ENCODE results near the gene UNKL.
"Not testable (repeated sequence)": the region's sequence is repeated elsewhere in the genome, so short reads cannot be mapped to it uniquely, and the experiment has no call there.

UNKL gene

DNA sequence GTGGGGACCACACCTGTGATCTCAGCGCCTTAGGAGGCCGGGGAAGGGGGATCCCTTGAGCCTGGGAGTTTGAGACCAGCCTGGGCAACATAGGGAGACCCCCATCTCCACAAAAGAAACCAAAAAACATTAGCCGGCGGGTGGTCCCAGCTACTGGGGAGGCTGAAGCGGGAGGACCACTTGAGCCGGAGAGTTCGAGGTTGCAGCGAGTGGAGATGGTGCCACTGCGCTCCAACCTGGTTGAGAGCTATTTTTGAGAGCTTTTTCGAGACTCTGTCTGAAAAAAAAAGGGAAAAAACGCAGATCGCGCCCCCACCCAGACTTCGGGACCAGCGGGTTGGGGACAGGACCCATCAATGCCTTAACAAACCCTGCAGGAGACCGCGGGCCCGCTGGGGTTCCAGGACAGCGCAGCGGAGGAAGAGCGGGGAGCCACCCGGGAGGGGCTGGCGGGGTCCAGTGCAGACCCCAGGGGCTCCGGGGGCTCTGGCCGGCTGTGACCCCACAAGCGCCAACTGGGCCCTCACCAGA lies 81.8 kb downstream of the UNKL start:
- Histone ChIP-seq H3K9me3 (ENCODE audit: control insufficient read depth in 1 of 2, low read length in 2 of 2) (peaks cover 2 to 4% of the 10 kb centered on the region in 2 donors), H3K36me3 (ENCODE audit: control insufficient read depth in 1 of 2, insufficient read depth in 2 of 2, low read length in 2 of 2) (no peaks in the 10 kb centered on the region), H3K27ac (ENCODE audit: low read depth, low read length) (no peak overlapping the region), H3K9ac (ENCODE audit: low read depth in 1 of 2, low read length in 2 of 2) (peak overlapping the region in 1 of 2 donors; percentile 21), H3K27me3 (ENCODE audit: control insufficient read depth in 1 of 2, insufficient read depth in 2 of 2, low read length in 2 of 2) (peaks cover 45 to 47% of the 10 kb centered on the region in 2 donors), H3K4me1 (ENCODE audit: control insufficient read depth in 1 of 2, insufficient read depth in 2 of 2, low read length in 2 of 2) (peaks cover 10 to 17% of the 10 kb centered on the region in 2 donors), H3K4me3 (ENCODE audit: low read depth in 1 of 2, low read length in 2 of 2) (peak overlapping the region in 1 of 2 donors; percentile 58)

DNA sequence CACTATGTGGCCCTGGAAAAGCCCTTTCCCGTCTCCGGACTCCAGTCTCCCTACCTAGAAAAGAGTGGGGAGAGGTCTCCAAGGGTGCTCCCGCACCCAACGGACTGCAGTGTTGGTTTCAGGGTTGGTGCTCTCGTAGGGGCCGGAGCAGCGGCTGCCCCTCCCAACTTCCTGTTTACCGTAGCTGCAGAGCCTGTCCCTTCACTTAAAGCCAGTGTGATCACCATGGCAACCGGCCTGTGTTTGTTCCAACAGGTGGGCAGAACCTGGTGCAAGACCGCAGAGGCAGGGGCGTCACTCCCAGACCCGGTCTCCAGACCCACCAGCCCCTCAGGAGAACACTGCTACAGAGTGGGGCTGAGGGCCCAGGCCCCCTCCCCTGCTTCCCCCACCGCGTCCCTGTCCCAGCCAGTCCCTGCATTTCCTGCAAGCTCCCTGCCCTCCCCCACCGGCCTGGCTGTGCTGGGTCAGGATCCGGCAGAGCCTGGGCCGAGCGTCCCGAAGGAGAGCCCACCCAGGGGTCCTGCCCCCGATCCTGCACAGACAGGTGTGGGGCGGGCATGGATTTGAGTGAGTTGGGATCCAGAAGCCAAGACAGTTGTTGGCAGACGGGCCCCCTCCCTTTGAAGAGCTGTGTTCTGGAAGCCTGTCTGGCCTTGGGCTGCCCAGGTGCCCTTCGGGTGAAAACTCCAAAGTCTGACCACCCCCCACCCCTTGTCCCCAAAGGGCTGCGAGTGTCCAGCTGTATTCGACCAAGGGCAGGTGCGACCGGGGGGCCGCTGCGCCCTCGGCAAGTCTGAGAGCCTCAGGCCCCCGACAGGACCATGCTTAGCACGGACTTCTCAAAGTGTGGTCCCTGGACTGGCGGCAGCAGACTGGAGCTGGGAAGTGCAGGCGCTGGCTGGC lies 82.5 kb downstream of the UNKL start:
- H3K9ac ChIP-seq (ENCODE audit: low read depth in 1 of 2, low read length in 2 of 2): peak overlapping the region; percentile 21 to 32
- H3K27me3 ChIP-seq (ENCODE audit: control insufficient read depth in 1 of 2, insufficient read depth in 2 of 2, low read length in 2 of 2): peaks cover 45 to 47% of the 10 kb centered on the region in 2 donors
- peak overlapping the region; percentile 32 for H3K27ac ChIP-seq (ENCODE audit: low read depth, low read length)

DNA sequence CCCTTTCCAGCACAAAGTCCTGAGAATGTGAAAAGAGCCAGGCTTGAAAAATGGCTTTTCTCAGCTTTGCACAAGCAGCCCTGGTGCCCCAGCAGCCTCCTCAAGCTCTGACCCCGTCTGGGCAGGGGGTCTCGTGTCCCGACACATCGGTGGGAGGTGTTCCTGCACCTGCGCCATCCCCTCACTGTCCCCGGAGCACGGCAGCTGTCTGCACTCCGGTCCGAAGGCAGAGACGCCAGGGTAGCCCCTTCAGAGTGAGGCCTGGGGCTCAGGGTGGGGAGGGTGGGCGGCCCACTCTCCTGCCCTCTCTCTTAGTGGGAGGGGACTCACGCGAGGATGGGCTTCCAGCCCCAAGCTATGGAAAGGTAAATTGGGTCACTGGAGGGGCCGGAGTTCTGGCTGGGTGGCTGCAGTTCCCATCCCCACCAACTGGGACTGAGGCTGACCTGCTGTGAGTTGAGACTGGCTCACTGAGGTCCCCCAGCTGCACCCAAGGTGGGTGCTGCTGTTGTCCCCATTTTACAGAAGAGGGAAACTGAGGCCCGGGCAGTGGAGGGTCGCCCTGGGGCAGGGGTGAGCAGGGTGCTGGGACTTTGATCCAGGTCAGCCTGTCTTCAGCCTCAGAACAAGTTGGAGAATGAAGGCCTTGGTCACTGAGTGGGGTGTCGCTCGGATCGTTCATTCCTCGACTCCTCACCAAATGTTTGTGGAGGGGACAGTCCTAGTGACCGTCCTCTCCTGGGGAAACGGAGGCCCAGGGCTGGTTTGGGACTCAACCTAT lies 83.4 kb downstream of the UNKL start:
- peak overlapping the region; percentile 21 to 32 for H3K9ac ChIP-seq (ENCODE audit: low read depth in 1 of 2, low read length in 2 of 2)
- no peaks in the 10 kb centered on the region for H3K36me3 ChIP-seq (ENCODE audit: control insufficient read depth in 1 of 2, insufficient read depth in 2 of 2, low read length in 2 of 2)
- H3K9me3 ChIP-seq (ENCODE audit: control insufficient read depth in 1 of 2, low read length in 2 of 2): peaks cover 2 to 4% of the 10 kb centered on the region in 2 donors
- peak overlapping the region; percentile 32 for H3K27ac ChIP-seq (ENCODE audit: low read depth, low read length)
- H3K4me3 ChIP-seq (ENCODE audit: low read depth in 1 of 2, low read length in 2 of 2): peak overlapping the region; percentile 44 to 58
- H3K27me3 ChIP-seq (ENCODE audit: control insufficient read depth in 1 of 2, insufficient read depth in 2 of 2, low read length in 2 of 2): peaks cover 39 to 41% of the 10 kb centered on the region in 2 donors
- H3K4me1 ChIP-seq (ENCODE audit: control insufficient read depth in 1 of 2, insufficient read depth in 2 of 2, low read length in 2 of 2): peaks cover 10 to 17% of the 10 kb centered on the region in 2 donors

More for the DNA sequence above, 82.5 kb downstream of the UNKL start:
- peak overlapping the region; percentile 44 to 58 for H3K4me3 ChIP-seq (ENCODE audit: low read depth in 1 of 2, low read length in 2 of 2)
- peaks cover 2 to 4% of the 10 kb centered on the region in 2 donors for H3K9me3 ChIP-seq (ENCODE audit: control insufficient read depth in 1 of 2, low read length in 2 of 2)
- peaks cover 10 to 17% of the 10 kb centered on the region in 2 donors for H3K4me1 ChIP-seq (ENCODE audit: control insufficient read depth in 1 of 2, insufficient read depth in 2 of 2, low read length in 2 of 2)
- no peaks in the 10 kb centered on the region for H3K36me3 ChIP-seq (ENCODE audit: control insufficient read depth in 1 of 2, insufficient read depth in 2 of 2, low read length in 2 of 2)

DNA sequence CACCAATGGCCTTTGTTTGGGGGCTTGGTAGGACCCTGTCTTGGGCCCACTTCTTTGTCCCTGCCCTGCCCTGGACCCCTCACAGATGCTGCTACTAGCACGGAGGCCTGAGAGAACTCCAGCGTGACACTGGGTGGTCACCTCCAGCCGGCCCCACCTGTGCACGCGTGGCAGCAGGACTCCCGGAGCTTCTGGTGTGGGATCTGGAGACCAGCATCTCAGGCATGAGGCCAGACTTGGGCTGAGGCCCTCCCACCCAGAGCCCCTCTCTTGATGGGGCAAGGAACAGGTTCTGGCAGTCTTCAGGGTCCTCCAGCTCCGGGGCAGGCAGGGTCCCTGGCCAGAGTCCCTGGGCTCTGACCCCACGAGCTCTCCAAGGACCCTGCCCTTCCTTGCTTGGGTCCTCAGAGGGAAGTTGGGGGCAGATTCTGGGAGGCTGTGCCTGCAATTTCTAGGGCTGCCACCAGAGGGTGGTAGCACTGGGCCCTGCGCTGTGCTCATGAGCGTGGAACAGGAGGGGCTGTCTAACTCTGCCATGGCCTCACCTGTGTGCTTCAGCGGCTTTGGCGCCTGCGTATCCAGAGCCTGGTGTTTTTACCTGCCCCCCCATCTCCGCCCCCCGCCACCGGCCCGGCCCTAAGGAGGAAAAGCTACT lies 84.1 kb downstream of the UNKL start:
- Histone ChIP-seq H3K4me3 (ENCODE audit: low read depth in 1 of 2, low read length in 2 of 2) (no peak overlapping the region), H3K27ac (ENCODE audit: low read depth, low read length) (no peak overlapping the region), H3K9ac (ENCODE audit: low read depth in 1 of 2, low read length in 2 of 2) (no peak overlapping the region), H3K36me3 (ENCODE audit: control insufficient read depth in 1 of 2, insufficient read depth in 2 of 2, low read length in 2 of 2) (no peaks in the 10 kb centered on the region), H3K27me3 (ENCODE audit: control insufficient read depth in 1 of 2, insufficient read depth in 2 of 2, low read length in 2 of 2) (peaks cover 32 to 34% of the 10 kb centered on the region in 2 donors), H3K9me3 (ENCODE audit: control insufficient read depth in 1 of 2, low read length in 2 of 2) (peaks cover 2 to 4% of the 10 kb centered on the region in 2 donors), H3K4me1 (ENCODE audit: control insufficient read depth in 1 of 2, insufficient read depth in 2 of 2, low read length in 2 of 2) (peaks cover 10 to 17% of the 10 kb centered on the region in 2 donors)

DNA sequence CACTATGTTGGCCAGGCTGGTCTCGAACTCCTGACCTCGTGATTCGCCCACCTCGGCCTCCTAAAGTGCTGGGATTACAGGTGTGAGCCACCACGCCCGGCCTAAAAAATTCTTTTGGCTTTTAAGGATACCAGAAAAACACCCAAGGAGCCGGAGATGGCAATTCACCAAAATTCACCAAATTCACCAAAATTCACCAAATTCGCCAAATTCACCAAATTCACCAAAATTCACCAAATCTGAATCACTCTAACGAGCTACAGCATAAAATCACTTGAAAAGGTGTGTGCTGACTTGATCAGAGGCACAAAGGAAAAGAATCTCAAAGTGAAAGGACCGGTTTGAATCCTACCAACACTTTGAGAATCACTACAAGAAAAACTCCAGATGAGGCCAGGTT lies 85.5 kb downstream of the UNKL start:
- H3K9ac ChIP-seq (ENCODE audit: low read depth in 1 of 2, low read length in 2 of 2); H3K4me3 ChIP-seq (ENCODE audit: low read depth in 1 of 2, low read length in 2 of 2); H3K9me3 ChIP-seq (ENCODE audit: control insufficient read depth in 1 of 2, low read length in 2 of 2); H3K27ac ChIP-seq (ENCODE audit: low read depth, low read length): not testable (repeated sequence)
- H3K36me3 ChIP-seq (ENCODE audit: control insufficient read depth in 1 of 2, insufficient read depth in 2 of 2, low read length in 2 of 2): peaks cover 3 to 14% of the 10 kb centered on the region in 2 donors
- peaks cover 18 to 23% of the 10 kb centered on the region in 2 donors for H3K27me3 ChIP-seq (ENCODE audit: control insufficient read depth in 1 of 2, insufficient read depth in 2 of 2, low read length in 2 of 2)
- peaks cover 10 to 17% of the 10 kb centered on the region in 2 donors for H3K4me1 ChIP-seq (ENCODE audit: control insufficient read depth in 1 of 2, insufficient read depth in 2 of 2, low read length in 2 of 2)

DNA sequence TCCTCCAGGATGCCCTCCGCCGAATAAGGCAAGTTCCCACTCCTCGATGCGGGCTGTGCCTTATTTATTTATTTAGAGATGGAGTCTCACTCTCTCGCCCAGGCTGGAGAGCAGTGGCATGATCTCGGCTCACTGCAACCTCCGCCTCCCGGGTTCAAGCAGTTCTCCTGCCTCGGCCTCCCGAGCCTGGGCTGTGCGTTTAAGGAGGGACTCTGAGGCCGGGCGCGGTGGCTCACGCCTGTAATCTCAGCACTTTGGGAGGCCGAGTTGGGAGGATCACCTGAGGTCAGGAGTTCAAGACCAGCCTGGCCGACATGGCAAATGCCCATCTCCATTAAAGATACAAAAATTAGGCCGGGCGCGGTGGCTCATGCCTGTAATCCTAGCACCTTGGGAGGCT lies 86.4 kb downstream of the UNKL start:
- H3K4me3 ChIP-seq (ENCODE audit: low read depth in 1 of 2, low read length in 2 of 2); H3K9me3 ChIP-seq (ENCODE audit: control insufficient read depth in 1 of 2, low read length in 2 of 2); H3K9ac ChIP-seq (ENCODE audit: low read depth in 1 of 2, low read length in 2 of 2); H3K27ac ChIP-seq (ENCODE audit: low read depth, low read length): not testable (repeated sequence)
- Histone ChIP-seq H3K4me1 (ENCODE audit: control insufficient read depth in 1 of 2, insufficient read depth in 2 of 2, low read length in 2 of 2) (peaks cover 10 to 17% of the 10 kb centered on the region in 2 donors), H3K27me3 (ENCODE audit: control insufficient read depth in 1 of 2, insufficient read depth in 2 of 2, low read length in 2 of 2) (peaks cover 16 to 20% of the 10 kb centered on the region in 2 donors), H3K36me3 (ENCODE audit: control insufficient read depth in 1 of 2, insufficient read depth in 2 of 2, low read length in 2 of 2) (peaks cover 5 to 22% of the 10 kb centered on the region in 2 donors)

DNA sequence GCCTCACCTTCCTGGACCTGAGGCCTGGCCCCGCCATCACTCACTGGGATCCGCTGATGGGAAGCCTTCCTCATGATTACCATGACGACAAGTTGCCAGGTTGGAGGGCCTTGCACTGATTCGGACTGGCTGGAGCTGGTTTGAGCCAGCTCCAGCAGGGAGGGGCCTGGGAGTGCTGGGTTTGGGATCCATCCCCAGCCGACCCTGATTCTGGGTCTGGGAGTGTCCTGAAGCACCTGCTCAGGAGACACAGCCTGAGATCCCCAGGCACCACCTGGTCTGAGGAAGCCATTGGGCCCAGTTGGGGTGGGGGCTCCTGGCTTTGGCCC lies 86.9 kb downstream of the UNKL start:
- peaks cover 2 to 4% of the 10 kb centered on the region in 2 donors for H3K9me3 ChIP-seq (ENCODE audit: control insufficient read depth in 1 of 2, low read length in 2 of 2)
- no peak overlapping the region for H3K27ac ChIP-seq (ENCODE audit: low read depth, low read length)
- peaks cover 10 to 17% of the 10 kb centered on the region in 2 donors for H3K4me1 ChIP-seq (ENCODE audit: control insufficient read depth in 1 of 2, insufficient read depth in 2 of 2, low read length in 2 of 2)
- peaks cover 14% of the 10 kb centered on the region in 2 donors for H3K27me3 ChIP-seq (ENCODE audit: control insufficient read depth in 1 of 2, insufficient read depth in 2 of 2, low read length in 2 of 2)
- no peak overlapping the region for H3K4me3 ChIP-seq (ENCODE audit: low read depth in 1 of 2, low read length in 2 of 2)
- no peak overlapping the region for H3K9ac ChIP-seq (ENCODE audit: low read depth in 1 of 2, low read length in 2 of 2)
- H3K36me3 ChIP-seq (ENCODE audit: control insufficient read depth in 1 of 2, insufficient read depth in 2 of 2, low read length in 2 of 2): peaks cover 5 to 24% of the 10 kb centered on the region in 2 donors

DNA sequence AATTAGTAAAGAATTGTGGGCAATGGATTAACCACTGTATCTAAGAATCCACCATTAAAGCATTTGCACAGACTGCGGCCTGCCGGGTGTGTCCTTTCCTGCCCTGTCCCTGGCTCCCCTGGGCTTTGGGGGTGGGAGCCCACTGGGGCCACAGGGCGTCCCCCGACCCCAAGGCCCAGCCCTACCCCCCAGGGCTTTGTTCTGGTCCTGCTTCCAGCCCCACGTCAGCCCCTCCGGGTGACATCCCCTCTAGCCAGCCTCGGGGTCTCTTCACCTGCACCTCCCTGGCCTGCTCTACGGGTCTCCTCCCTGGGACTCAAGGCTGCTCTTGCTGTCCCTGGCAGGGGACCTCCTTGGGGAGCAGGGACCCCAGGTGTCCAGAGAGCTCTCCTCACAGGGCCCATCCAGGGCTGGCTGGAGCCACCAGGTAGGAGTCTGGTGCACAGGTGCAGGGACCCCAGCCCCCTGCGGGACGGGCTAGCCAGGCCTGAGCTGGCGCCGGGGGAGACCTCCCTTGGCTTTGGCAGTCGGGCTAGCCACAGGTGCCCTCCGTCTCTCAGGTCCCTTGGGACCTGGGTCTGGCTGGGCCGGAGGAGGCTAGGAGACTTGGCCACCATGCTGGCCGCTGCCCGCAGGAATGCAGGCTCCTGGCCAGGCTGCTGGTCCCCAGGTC lies 87.4 kb downstream of the UNKL start:
- H3K27ac ChIP-seq (ENCODE audit: low read depth, low read length): no peak overlapping the region
- no peak overlapping the region for H3K9ac ChIP-seq (ENCODE audit: low read depth in 1 of 2, low read length in 2 of 2)
- peaks cover 9 to 12% of the 10 kb centered on the region in 2 donors for H3K4me1 ChIP-seq (ENCODE audit: control insufficient read depth in 1 of 2, insufficient read depth in 2 of 2, low read length in 2 of 2)
- no peak overlapping the region for H3K4me3 ChIP-seq (ENCODE audit: low read depth in 1 of 2, low read length in 2 of 2)
- H3K36me3 ChIP-seq (ENCODE audit: control insufficient read depth in 1 of 2, insufficient read depth in 2 of 2, low read length in 2 of 2): peaks cover 5 to 24% of the 10 kb centered on the region in 2 donors
- peaks cover 9% of the 10 kb centered on the region in 2 donors for H3K27me3 ChIP-seq (ENCODE audit: control insufficient read depth in 1 of 2, insufficient read depth in 2 of 2, low read length in 2 of 2)
- H3K9me3 ChIP-seq (ENCODE audit: control insufficient read depth in 1 of 2, low read length in 2 of 2): peaks cover 2 to 4% of the 10 kb centered on the region in 2 donors

DNA sequence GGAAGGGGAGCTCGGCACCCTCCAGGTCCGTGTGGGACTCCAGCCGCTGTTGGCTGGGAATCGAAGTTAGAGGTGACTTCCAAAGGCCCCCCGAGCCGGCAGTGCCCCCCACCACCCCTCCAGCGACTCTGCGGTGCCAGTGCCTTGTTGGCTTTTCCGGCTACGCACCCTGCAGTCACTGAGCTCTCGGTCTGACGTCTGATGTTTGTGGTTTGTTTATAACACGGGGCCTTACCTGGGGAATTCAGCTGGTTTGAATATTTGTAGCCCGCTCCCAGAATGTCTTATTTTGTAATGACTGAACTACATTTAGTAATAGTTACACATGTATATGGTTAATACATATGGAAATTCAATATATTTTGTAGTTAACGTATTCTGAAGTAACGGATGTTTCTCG lies 88.1 kb downstream of the UNKL start:
- Histone ChIP-seq H3K36me3 (ENCODE audit: control insufficient read depth in 1 of 2, insufficient read depth in 2 of 2, low read length in 2 of 2) (peaks cover 9 to 29% of the 10 kb centered on the region in 2 donors), H3K27me3 (ENCODE audit: control insufficient read depth in 1 of 2, insufficient read depth in 2 of 2, low read length in 2 of 2) (peaks cover 2 to 3% of the 10 kb centered on the region in 2 donors), H3K27ac (ENCODE audit: low read depth, low read length) (no peak overlapping the region), H3K9me3 (ENCODE audit: control insufficient read depth in 1 of 2, low read length in 2 of 2) (peaks cover 2 to 4% of the 10 kb centered on the region in 2 donors), H3K9ac (ENCODE audit: low read depth in 1 of 2, low read length in 2 of 2) (no peak overlapping the region), H3K4me3 (ENCODE audit: low read depth in 1 of 2, low read length in 2 of 2) (no peak overlapping the region), H3K4me1 (ENCODE audit: control insufficient read depth in 1 of 2, insufficient read depth in 2 of 2, low read length in 2 of 2) (peaks cover 3 to 5% of the 10 kb centered on the region in 2 donors)
